ENCODE data around the gene HDDC3. TPM values are rescaled to one million over a fixed set of nuclear protein-coding genes. Genes with fewer than 3 reads are reported as not detected.
A peak's percentile ranks its signal among the peaks of the same experiment; 100 is the strongest.

The HDDC3 gene
- total and polyA plus RNA-seq, 4 experiments from 2014 or later, result 27.4 to 38.7 (median 31.4) TPM

- DNase-seq, result no peak
- intact Hi-C loops (cut with micrococcal nuclease), result no loop called here
- peaks cover 4 to 9% of the 10 kb centered on the region in 2 donors for H3K36me3 Mint-ChIP-seq
- Histone ChIP-seq H3K4me1 (ENCODE audit: insufficient read depth, low read length) (no peaks in the 10 kb centered on the region), H3K27ac (ENCODE audit: low read depth, low read length) (no peak overlapping the region), H3K36me3 (ENCODE audit: insufficient read depth, low read length) (peaks cover 5% of the 10 kb centered on the region), H3K27me3 (ENCODE audit: insufficient read depth, low read length) (no peaks in the 10 kb centered on the region), H3K4me3 (ENCODE audit: low read length in 2 of 2) (no peak overlapping the region), H3K9me3 (ENCODE audit: control insufficient read depth in 1 of 2, low read length in 2 of 2) (no peaks in the 10 kb centered on the region)
- ChIA-PET CTCF (ENCODE audit: partially characterized antibody) (interaction anchor here (0.9 to 2.1 kb wide), 3 partner anchors 8 to 81 kb away, joined by 3 to 5 read pairs (median 5); no protein-coding TSS in a partner anchor), POLR2A (ENCODE audit: partially characterized antibody) (no interaction called here)
- no peaks in the 10 kb centered on the region for H3K4me1 Mint-ChIP-seq
- no peaks in the 10 kb centered on the region for H3K9me3 Mint-ChIP-seq
- no peak overlapping the region for H3K4me3 Mint-ChIP-seq
- peak overlapping the region in 4 of 7 donors; percentile 10 to 54 (median 45) for H3K27ac Mint-ChIP-seq
- H3K27me3 Mint-ChIP-seq, result no peaks in the 10 kb centered on the region
Measured at GRCh38 chr15:90968434-90968833, 36.1 kb upstream of the HDDC3 start.

GRCh38 chr15:90967206-90967605 lies 34.9 kb upstream of the HDDC3 start:
- POLR2A ChIA-PET (ENCODE audit: partially characterized antibody), result no interaction called here
- Histone ChIP-seq H3K4me1 (ENCODE audit: insufficient read depth, low read length) (no peaks in the 10 kb centered on the region), H3K27me3 (ENCODE audit: insufficient read depth, low read length) (no peaks in the 10 kb centered on the region), H3K27ac (ENCODE audit: low read depth, low read length) (no peak overlapping the region), H3K36me3 (ENCODE audit: insufficient read depth, low read length) (peaks cover 5% of the 10 kb centered on the region), H3K9me3 (ENCODE audit: control insufficient read depth in 1 of 2, low read length in 2 of 2) (no peaks in the 10 kb centered on the region), H3K4me3 (ENCODE audit: low read length in 2 of 2) (no peak overlapping the region)
- DNase-seq, result no peak
- peaks cover 6 to 7% of the 10 kb centered on the region in 2 donors for H3K36me3 Mint-ChIP-seq
- H3K27me3 Mint-ChIP-seq, result no peaks in the 10 kb centered on the region
- intact Hi-C loops (cut with micrococcal nuclease), result no loop called here
- H3K4me3 Mint-ChIP-seq, result no peak overlapping the region
- no peaks in the 10 kb centered on the region for H3K9me3 Mint-ChIP-seq
- H3K4me1 Mint-ChIP-seq, result no peaks in the 10 kb centered on the region
- H3K27ac Mint-ChIP-seq, result peak overlapping the region in 2 of 7 donors; percentile 24 to 30
- CTCF ChIA-PET (ENCODE audit: partially characterized antibody), result interaction anchor here (1.3 kb wide), 1 partner anchor 82 kb away, joined by 5 read pairs; no protein-coding TSS in a partner anchor

GRCh38 chr15:90966262-90966661 lies 33.9 kb upstream of the HDDC3 start:
- H3K27ac Mint-ChIP-seq, result peak overlapping the region in 2 of 7 donors; percentile 19 to 35
- no peak overlapping the region for H3K4me3 Mint-ChIP-seq
- Histone ChIP-seq H3K4me1 (ENCODE audit: insufficient read depth, low read length) (no peaks in the 10 kb centered on the region), H3K9me3 (ENCODE audit: control insufficient read depth in 1 of 2, low read length in 2 of 2) (no peaks in the 10 kb centered on the region), H3K27ac (ENCODE audit: low read depth, low read length) (no peak overlapping the region), H3K36me3 (ENCODE audit: insufficient read depth, low read length) (peaks cover 9% of the 10 kb centered on the region), H3K4me3 (ENCODE audit: low read length in 2 of 2) (no peak overlapping the region), H3K27me3 (ENCODE audit: insufficient read depth, low read length) (no peaks in the 10 kb centered on the region)
- CTCF ChIA-PET (ENCODE audit: partially characterized antibody), result no interaction called here
- H3K9me3 Mint-ChIP-seq, result no peaks in the 10 kb centered on the region
- peaks cover 16% of the 10 kb centered on the region in 2 donors for H3K36me3 Mint-ChIP-seq
- H3K4me1 Mint-ChIP-seq, result no peaks in the 10 kb centered on the region
- intact Hi-C loops (cut with micrococcal nuclease), result no loop called here
- no peak for DNase-seq
- POLR2A ChIA-PET (ENCODE audit: partially characterized antibody), result no interaction called here
- H3K27me3 Mint-ChIP-seq, result no peaks in the 10 kb centered on the region

- ChIA-PET CTCF (ENCODE audit: partially characterized antibody) (interaction anchor here (1.3 to 11.2 kb wide), 3 partner anchors 9 to 71 kb away, joined by 3 to 155 read pairs (median 7); partner anchors contain the start of genes HDDC3 and UNC45A), POLR2A (ENCODE audit: partially characterized antibody) (no interaction called here)
- Mint-ChIP-seq H3K36me3 (peaks cover 24 to 31% of the 10 kb centered on the region in 2 donors), H3K4me1 (peaks cover 0 to 5% (median 2%) of the 10 kb centered on the region in 4 donors), H3K27me3 (no peaks in the 10 kb centered on the region), H3K4me3 (no peak overlapping the region), H3K9me3 (peaks cover 0 to 2% (median 0%) of the 10 kb centered on the region in 8 donors), H3K27ac (no peak overlapping the region)
- intact Hi-C loops (cut with micrococcal nuclease), result no loop called here
- no peak overlapping the region for H3K27ac ChIP-seq (ENCODE audit: low read depth, low read length)
- no peaks in the 10 kb centered on the region for H3K9me3 ChIP-seq (ENCODE audit: control insufficient read depth in 1 of 2, low read length in 2 of 2)
- H3K4me1 ChIP-seq (ENCODE audit: insufficient read depth, low read length), result no peaks in the 10 kb centered on the region
- no peak for DNase-seq
- no peaks in the 10 kb centered on the region for H3K27me3 ChIP-seq (ENCODE audit: insufficient read depth, low read length)
- no peak overlapping the region for H3K4me3 ChIP-seq (ENCODE audit: low read length in 2 of 2)
- H3K36me3 ChIP-seq (ENCODE audit: insufficient read depth, low read length), result peaks cover 10% of the 10 kb centered on the region
Measured at GRCh38 chr15:90962021-90962420, 29.7 kb upstream of the HDDC3 start.

- H3K9me3 Mint-ChIP-seq, result peaks cover 0 to 2% (median 0%) of the 10 kb centered on the region in 8 donors
- Histone ChIP-seq H3K27ac (ENCODE audit: low read depth, low read length) (no peak overlapping the region), H3K36me3 (ENCODE audit: insufficient read depth, low read length) (peaks cover 5% of the 10 kb centered on the region), H3K4me3 (ENCODE audit: low read length in 2 of 2) (no peak overlapping the region), H3K27me3 (ENCODE audit: insufficient read depth, low read length) (no peaks in the 10 kb centered on the region), H3K9me3 (ENCODE audit: control insufficient read depth in 1 of 2, low read length in 2 of 2) (no peaks in the 10 kb centered on the region), H3K4me1 (ENCODE audit: insufficient read depth, low read length) (peaks cover 11% of the 10 kb centered on the region)
- H3K27ac Mint-ChIP-seq, result peak overlapping the region in 3 of 7 donors; percentile 30 to 63 (median 31)
- no peak overlapping the region for H3K4me3 Mint-ChIP-seq
- peaks cover 3 to 14% (median 10%) of the 10 kb centered on the region in 4 donors for H3K4me1 Mint-ChIP-seq
- POLR2A ChIA-PET (ENCODE audit: partially characterized antibody), result interaction anchor here (0.8 kb wide), 1 partner anchor 25 kb away, joined by 4 read pairs; the partner anchor contains the start of gene UNC45A
- no peak for DNase-seq
- H3K27me3 Mint-ChIP-seq, result no peaks in the 10 kb centered on the region
- CTCF ChIA-PET (ENCODE audit: partially characterized antibody), result interaction anchor here (0.9 to 11.2 kb wide), 7 partner anchors 8 to 311 kb away, joined by 3 to 155 read pairs (median 3); partner anchors contain the start of genes HDDC3 and UNC45A
- peaks cover 24 to 28% of the 10 kb centered on the region in 2 donors for H3K36me3 Mint-ChIP-seq
- intact Hi-C loops (cut with micrococcal nuclease), result no loop called here
Measured at GRCh38 chr15:90960298-90961091, 28.1 kb upstream of the HDDC3 start.

- no peaks in the 10 kb centered on the region for H3K9me3 ChIP-seq (ENCODE audit: control insufficient read depth in 1 of 2, low read length in 2 of 2)
- intact Hi-C loops (cut with micrococcal nuclease), result no loop called here
- ChIA-PET CTCF (ENCODE audit: partially characterized antibody) (interaction anchor here (0.9 to 11.2 kb wide), 8 partner anchors 8 to 312 kb away, joined by 3 to 155 read pairs (median 3); partner anchors contain the start of genes HDDC3 and UNC45A), POLR2A (ENCODE audit: partially characterized antibody) (interaction anchor here (0.8 kb wide), 1 partner anchor 25 kb away, joined by 4 read pairs; the partner anchor contains the start of gene UNC45A)
- peaks cover 24 to 28% of the 10 kb centered on the region in 2 donors for H3K36me3 Mint-ChIP-seq
- no peak overlapping the region for H3K27ac ChIP-seq (ENCODE audit: low read depth, low read length)
- no peaks in the 10 kb centered on the region for H3K27me3 Mint-ChIP-seq
- DNase-seq, result no peak
- peaks cover 0 to 2% (median 0%) of the 10 kb centered on the region in 8 donors for H3K9me3 Mint-ChIP-seq
- no peaks in the 10 kb centered on the region for H3K27me3 ChIP-seq (ENCODE audit: insufficient read depth, low read length)
- H3K27ac Mint-ChIP-seq, result peak overlapping the region in 2 of 7 donors; percentile 65 to 66
- peaks cover 15% of the 10 kb centered on the region for H3K4me1 ChIP-seq (ENCODE audit: insufficient read depth, low read length)
- H3K36me3 ChIP-seq (ENCODE audit: insufficient read depth, low read length), result peaks cover 5% of the 10 kb centered on the region
- peaks cover 3 to 14% (median 11%) of the 10 kb centered on the region in 4 donors for H3K4me1 Mint-ChIP-seq
- H3K4me3 ChIP-seq (ENCODE audit: low read length in 2 of 2), result no peak overlapping the region
- H3K4me3 Mint-ChIP-seq, result no peak overlapping the region
Measured at GRCh38 chr15:90959894-90960293, 27.5 kb upstream of the HDDC3 start.

GRCh38 chr15:90959028-90959595 lies 26.8 kb upstream of the HDDC3 start:
- no peak overlapping the region for H3K4me3 Mint-ChIP-seq
- Histone ChIP-seq H3K27me3 (ENCODE audit: insufficient read depth, low read length) (no peaks in the 10 kb centered on the region), H3K9me3 (ENCODE audit: control insufficient read depth in 1 of 2, low read length in 2 of 2) (no peaks in the 10 kb centered on the region), H3K4me3 (ENCODE audit: low read length in 2 of 2) (no peak overlapping the region), H3K27ac (ENCODE audit: low read depth, low read length) (no peak overlapping the region), H3K36me3 (ENCODE audit: insufficient read depth, low read length) (peaks cover 5% of the 10 kb centered on the region), H3K4me1 (ENCODE audit: insufficient read depth, low read length) (peaks cover 15% of the 10 kb centered on the region)
- CTCF ChIA-PET (ENCODE audit: partially characterized antibody), result interaction anchor here (0.9 to 11.2 kb wide), 8 partner anchors 9 to 639 kb away, joined by 3 to 155 read pairs (median 4); partner anchors contain the start of genes HDDC3 and UNC45A
- no peaks in the 10 kb centered on the region for H3K27me3 Mint-ChIP-seq
- H3K36me3 Mint-ChIP-seq, result peaks cover 24 to 30% of the 10 kb centered on the region in 2 donors
- POLR2A ChIA-PET (ENCODE audit: partially characterized antibody), result no interaction called here
- peaks cover 0 to 2% (median 0%) of the 10 kb centered on the region in 8 donors for H3K9me3 Mint-ChIP-seq
- peak overlapping the region in 2 of 7 donors; percentile 62 to 65 for H3K27ac Mint-ChIP-seq
- intact Hi-C loops (cut with micrococcal nuclease), result no loop called here
- peaks cover 4 to 18% (median 15%) of the 10 kb centered on the region in 4 donors for H3K4me1 Mint-ChIP-seq
- no peak for DNase-seq
